Measurements from ENCODE around the gene COL19A1.

DNA sequence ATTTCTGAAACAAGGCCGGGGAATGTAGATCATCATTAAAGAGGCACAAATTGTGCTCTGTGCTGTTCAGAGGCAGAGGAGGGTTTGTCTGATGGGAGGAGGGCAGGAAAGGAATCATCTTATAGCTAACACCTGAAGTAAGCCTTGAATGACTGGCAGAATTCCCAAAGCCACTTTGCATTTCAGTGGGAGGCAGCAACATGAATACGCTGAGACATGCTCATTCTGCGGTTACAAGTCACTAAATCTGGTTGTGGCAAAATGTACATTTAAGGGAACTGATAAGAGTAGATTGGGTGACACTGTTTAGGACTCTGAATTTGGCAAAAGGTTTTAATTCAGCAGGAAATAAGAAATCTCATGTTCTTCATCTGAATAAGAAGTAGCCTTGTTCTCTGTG is 4.4 kb upstream of the COL19A1 start:
- TF ChIP-seq CTCF (IDR thresholded peaks at IDR 0.05): no peak
- no peak for TF ChIP-seq POLR2A (IDR thresholded peaks at IDR 0.05)
